ENCODE data around the gene ZFAND2A. TPM values are rescaled to one million over a fixed set of nuclear protein-coding genes. Genes with fewer than 3 reads are reported as not detected.
"Not testable (repeated sequence)": the region's sequence is repeated elsewhere in the genome, so short reads cannot be mapped to it uniquely, and the experiment has no call there.

The ZFAND2A gene
- total RNA-seq, 4 donors from 2014 or later = 27.5 to 57.0 (median 37.4) TPM

- peak overlapping the region in 1 of 3 donors; percentile 54 for H3K27ac ChIP-seq
- intact Hi-C loops (cut with DNase I) = no loop called here
- DNase-seq = peak; percentile 79 to 86
- peaks cover 0 to 7% of the 10 kb centered on the region in 2 donors for H3K4me1 ChIP-seq
- peak overlapping the region in 1 of 3 donors; percentile 17 for H3K4me3 ChIP-seq (replicated peaks in 1 of 3)
- peak; percentile 35 to 90 (median 76) for TF ChIP-seq CTCF (IDR thresholded peaks at IDR 0.05)
- TF ChIP-seq POLR2A (IDR thresholded peaks at IDR 0.05) = no peak
- no peaks in the 10 kb centered on the region for H3K36me3 ChIP-seq
- H3K27me3 ChIP-seq = no peaks in the 10 kb centered on the region
- no peaks in the 10 kb centered on the region for H3K9me3 ChIP-seq
- WGBS, 2 donors = 48 to 50% methylated on average over 43 of the region's 43 CpGs
Observed at GRCh38 chr7:1169409-1170368, 9.7 kb upstream of the ZFAND2A start.

- Histone ChIP-seq H3K4me3 (replicated peaks in 1 of 3) (no peak overlapping the region), H3K36me3 (no peaks in the 10 kb centered on the region), H3K27me3 (no peaks in the 10 kb centered on the region), H3K9me3 (no peaks in the 10 kb centered on the region), H3K4me1 (peaks cover 0 to 7% of the 10 kb centered on the region in 2 donors), H3K27ac (no peak overlapping the region)
- no peak for DNase-seq
- intact Hi-C loops (cut with DNase I) = no loop called here
- 77 to 92% methylated on average over 11 of the region's 11 CpGs for WGBS, 2 donors
- no peak for TF ChIP-seq POLR2A (IDR thresholded peaks at IDR 0.05)
- no peak for TF ChIP-seq CTCF (IDR thresholded peaks at IDR 0.05)
Observed at GRCh38 chr7:1168422-1168821, 8.4 kb upstream of the ZFAND2A start.

DNA sequence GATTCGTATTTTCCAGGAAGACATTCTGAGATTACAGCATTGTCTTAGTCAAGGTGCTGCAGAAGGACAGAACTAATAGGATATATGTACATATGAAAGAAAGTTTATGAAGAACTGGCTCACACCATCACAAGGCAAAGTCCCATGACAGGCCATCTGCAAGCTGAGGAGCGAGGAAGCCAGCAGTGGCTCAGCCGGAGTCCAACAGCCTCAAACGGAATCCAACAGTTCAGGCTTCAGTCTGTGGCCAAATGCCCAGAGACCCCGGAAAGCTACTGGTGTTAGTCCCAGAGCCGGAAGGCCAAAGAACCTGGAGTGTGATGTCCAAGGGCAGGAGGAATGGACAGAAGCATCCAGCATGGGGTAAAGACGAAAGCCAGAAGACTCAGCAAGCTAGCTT, 4.4 kb upstream of the ZFAND2A start:
- Histone ChIP-seq H3K27me3 (no peaks in the 10 kb centered on the region), H3K4me1 (peaks cover 10 to 12% of the 10 kb centered on the region in 2 donors), H3K4me3 (replicated peaks in 1 of 3) (no peak overlapping the region), H3K9me3 (no peaks in the 10 kb centered on the region), H3K36me3 (no peaks in the 10 kb centered on the region), H3K27ac (no peak overlapping the region)
- 85 to 96% methylated on average over 7 of the region's 7 CpGs for WGBS, 2 donors
- no peak for DNase-seq
- intact Hi-C loops (cut with DNase I) = no loop called here
- TF ChIP-seq CTCF (IDR thresholded peaks at IDR 0.05) (no peak), POLR2A (IDR thresholded peaks at IDR 0.05) (no peak)

DNA sequence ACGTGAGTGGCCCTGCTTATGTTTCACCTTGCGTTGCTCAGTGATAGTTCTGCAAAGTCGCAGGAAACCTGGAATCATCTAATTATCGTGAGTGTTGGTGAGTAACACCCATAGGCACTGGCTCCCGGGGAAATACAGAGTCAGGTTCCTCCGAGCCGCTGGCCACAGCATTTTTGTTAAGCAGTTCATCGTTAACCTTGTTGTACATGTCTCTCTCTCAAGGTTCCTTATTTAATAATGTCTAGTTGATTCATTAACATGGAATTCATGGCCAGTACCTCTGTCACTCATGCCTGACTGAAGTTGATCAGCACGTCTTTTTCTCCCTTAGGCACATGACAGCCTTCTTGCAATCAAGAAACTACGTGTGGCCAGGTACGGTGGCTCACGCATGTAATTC, 3.1 kb upstream of the ZFAND2A start:
- H3K4me3 ChIP-seq (replicated peaks in 1 of 3) = no peak overlapping the region
- H3K4me1 ChIP-seq = peaks cover 20% of the 10 kb centered on the region in 2 donors
- TF ChIP-seq CTCF (IDR thresholded peaks at IDR 0.05) = no peak
- TF ChIP-seq POLR2A (IDR thresholded peaks at IDR 0.05) = no peak
- H3K9me3 ChIP-seq = no peaks in the 10 kb centered on the region
- DNase-seq = no peak
- intact Hi-C loops (cut with DNase I) = no loop called here
- H3K27me3 ChIP-seq = no peaks in the 10 kb centered on the region
- no peak overlapping the region for H3K27ac ChIP-seq
- H3K36me3 ChIP-seq = no peaks in the 10 kb centered on the region
- WGBS, 2 donors = 95% methylated on average over 12 of the region's 12 CpGs

DNA sequence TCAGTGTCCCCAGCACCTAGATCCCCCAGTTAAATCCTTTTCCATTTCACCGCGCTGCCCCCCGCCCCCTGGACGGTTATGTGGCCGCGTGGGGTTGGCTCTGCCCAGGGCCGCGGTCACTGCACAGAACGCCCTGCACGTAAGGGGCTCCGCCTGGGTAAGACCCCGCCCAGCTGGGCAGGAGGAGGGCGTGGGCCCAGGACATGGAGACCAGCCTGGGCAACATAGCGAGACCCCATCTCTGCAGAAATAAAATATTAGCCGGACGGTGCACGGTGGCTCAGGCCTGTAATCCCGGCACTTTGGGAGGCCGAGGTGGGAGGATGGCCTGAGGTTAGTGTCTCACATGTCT, 650 bp upstream of the ZFAND2A start:
- peak overlapping the region; percentile 29 to 66 (median 43) for H3K4me3 ChIP-seq (replicated peaks in 1 of 3)
- H3K4me1 ChIP-seq = peaks cover 20 to 21% of the 10 kb centered on the region in 2 donors
- intact Hi-C loops (cut with DNase I) = no loop called here
- TF ChIP-seq POLR2A (IDR thresholded peaks at IDR 0.05) = no peak
- no peak for TF ChIP-seq CTCF (IDR thresholded peaks at IDR 0.05)
- 13 to 38% methylated on average over 6 to 14 of the region's 19 CpGs for WGBS, 2 donors
- H3K9me3 ChIP-seq = no peaks in the 10 kb centered on the region
- H3K27ac ChIP-seq = peak overlapping the region; percentile 73 to 100 (median 96)
- peak in 1 of 2 donors; percentile 30 for DNase-seq
- H3K36me3 ChIP-seq = peaks cover 12 to 13% of the 10 kb centered on the region in 2 donors
- H3K27me3 ChIP-seq = no peaks in the 10 kb centered on the region

GRCh38 chr7:1159231-1159630, 765 bp downstream of the ZFAND2A start:
- Histone ChIP-seq H3K36me3 (peaks cover 21 to 27% of the 10 kb centered on the region in 2 donors), H3K27ac (peak overlapping the region in 1 of 3 donors; percentile 100), H3K4me1 (peaks cover 20 to 21% of the 10 kb centered on the region in 2 donors), H3K4me3 (replicated peaks in 1 of 3) (peak overlapping the region; percentile 66 to 89 (median 69))
- WGBS, 2 donors = 7 to 13% methylated on average over 3 to 17 of the region's 26 CpGs
- H3K27me3 ChIP-seq; intact Hi-C loops (cut with DNase I); H3K9me3 ChIP-seq; DNase-seq: not testable (repeated sequence)

All from thyroid gland (tissue), 4 donors.